Activated CD4-positive, alpha-beta memory T cell treated with anti-CD3 and anti-CD28 coated beads for 36 hours (primary cell): Measurements from ENCODE around the gene MCTP2. TPM values are rescaled to one million over a fixed set of nuclear protein-coding genes. Genes with fewer than 3 reads are reported as not detected.
A peak's percentile ranks its signal among the peaks of the same experiment; 100 is the strongest.
"Not testable (repeated sequence)": the region's sequence is repeated elsewhere in the genome, so short reads cannot be mapped to it uniquely, and the experiment has no call there.

Experiments
- CTCF ChIA-PET: fragments of 350-600 bp; sonication (Branson Sonifier 250); formaldehyde crosslinking; loops from one replicate; lab custom pipeline; 2021; ENCODE audit warnings: antibody characterized with exemption, inconsistent platforms; lab: Charles Lee
- POLR2A ChIA-PET: fragments of 350-600 bp; sonication (Branson Sonifier 250); formaldehyde crosslinking; loops from one replicate; lab custom pipeline; 2021; ENCODE audit warnings: antibody characterized with exemption; lab: Charles Lee
- DNase-seq: peaks from one replicate; pipeline ENCODE4 v3.0.0-alpha.2; 2020
- H3K27ac Mint-ChIP-seq: one replicate; pipeline ENCODE4 v1.8.0; 2021; ENCODE audit warnings: mixed read lengths
- H3K27me3 Mint-ChIP-seq: one replicate; pipeline ENCODE4 v1.8.0; 2021; ENCODE audit warnings: mixed read lengths
- H3K36me3 Mint-ChIP-seq: one replicate; pipeline ENCODE4 v1.8.0; 2021; ENCODE audit warnings: mixed read lengths
- H3K4me1 Mint-ChIP-seq: one replicate; pipeline ENCODE4 v1.8.0; 2021; ENCODE audit warnings: low read depth, mixed read lengths
- H3K4me3 Mint-ChIP-seq: one replicate; pipeline ENCODE4 v1.8.0; 2021; ENCODE audit warnings: mild to moderate bottlenecking, mixed read lengths
- H3K9me3 Mint-ChIP-seq: one replicate; pipeline ENCODE4 v1.8.0; 2021; ENCODE audit warnings: mixed read lengths
- intact Hi-C: fragments of 100-400 bp; cut with micrococcal nuclease; formaldehyde crosslinking; loops from one replicate; pipeline ENCODE4 v1.15.1; 2023
- total RNA-seq, 2 experiments: library from RNA; stranded (reverse); gene quantifications; one replicate each; pipeline ENCODE4 v1.2.3, GENCODE V29; 2021

MCTP2 gene
- total RNA-seq, 2 experiments from 2014 or later: 38.5 to 41.7 TPM

DNA sequence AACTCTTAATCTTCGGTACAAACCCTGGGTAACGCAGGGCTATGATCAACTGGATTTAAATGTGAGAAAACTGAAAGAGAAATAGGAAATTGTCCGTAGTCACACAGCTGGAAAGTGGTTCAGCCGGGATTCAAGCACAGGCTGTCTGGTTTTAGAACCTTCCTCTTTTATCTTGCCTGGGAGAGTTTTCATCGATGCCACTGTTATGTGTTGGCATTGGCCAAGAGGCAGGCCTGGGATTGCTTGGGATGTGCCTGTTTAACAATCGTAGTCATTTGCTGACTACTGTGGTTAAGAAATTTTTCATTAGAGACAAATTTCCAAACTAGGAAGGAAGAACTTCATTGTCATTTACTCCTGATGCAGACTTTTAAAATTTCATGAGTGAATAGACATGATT lies 4.3 kb downstream of the MCTP2 start:
- Mint-ChIP-seq H3K4me1 (peaks cover 72% of the 10 kb centered on the region), H3K27ac (no peak overlapping the region), H3K27me3 (no peaks in the 10 kb centered on the region), H3K36me3 (peaks cover 4% of the 10 kb centered on the region), H3K9me3 (no peaks in the 10 kb centered on the region), H3K4me3 (no peak overlapping the region)
- ChIA-PET POLR2A (no interaction called here), CTCF (no interaction called here)
- intact Hi-C loops: no loop called here
- DNase-seq: no peak

DNA sequence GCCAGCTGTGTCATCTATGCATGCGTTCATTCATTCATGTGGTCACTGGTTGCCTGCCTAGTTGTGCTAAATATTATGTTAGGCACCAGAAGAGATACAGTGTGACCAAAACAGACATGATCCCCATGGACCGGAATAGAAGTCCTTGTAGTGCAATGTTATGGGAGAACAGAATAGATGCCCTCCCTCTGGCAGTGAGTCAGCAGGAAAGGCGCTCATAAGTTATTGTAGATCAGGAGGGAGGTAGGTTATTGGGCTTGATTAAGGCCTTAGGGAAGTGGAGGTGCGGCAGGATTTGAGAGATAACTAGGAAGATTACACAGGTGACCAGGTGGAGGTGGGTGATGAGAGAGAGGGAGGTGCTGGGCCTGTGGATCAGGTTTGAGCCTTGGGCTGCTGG lies 5.2 kb downstream of the MCTP2 start:
- H3K4me3 Mint-ChIP-seq: no peak overlapping the region
- DNase-seq: no peak
- no peaks in the 10 kb centered on the region for H3K27me3 Mint-ChIP-seq
- no peaks in the 10 kb centered on the region for H3K9me3 Mint-ChIP-seq
- intact Hi-C loops: no loop called here
- no peak overlapping the region for H3K27ac Mint-ChIP-seq
- POLR2A ChIA-PET: no interaction called here
- H3K4me1 Mint-ChIP-seq: peaks cover 77% of the 10 kb centered on the region
- peaks cover 4% of the 10 kb centered on the region for H3K36me3 Mint-ChIP-seq
- CTCF ChIA-PET: no interaction called here

DNA sequence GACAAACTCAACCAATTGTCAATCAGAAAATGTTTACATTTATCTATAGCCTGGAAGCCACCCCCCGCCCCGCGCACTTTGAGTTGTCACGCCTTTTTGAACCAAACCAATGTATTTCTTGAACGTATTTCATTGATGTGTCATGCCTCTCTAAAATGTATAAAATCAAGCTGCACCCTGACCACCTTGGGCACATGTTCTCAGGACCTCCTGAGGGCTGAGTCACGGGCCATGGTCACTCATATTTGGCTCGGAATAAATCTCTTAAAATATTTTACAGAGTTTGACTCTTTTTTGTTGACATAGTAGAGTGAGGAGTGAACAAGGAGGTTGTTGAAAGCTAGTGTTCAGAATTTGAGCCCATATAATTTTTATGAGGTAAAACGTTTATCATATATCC lies 6.5 kb downstream of the MCTP2 start:
- peaks cover 72% of the 10 kb centered on the region for H3K4me1 Mint-ChIP-seq
- H3K4me3 Mint-ChIP-seq: no peak overlapping the region
- no peak for DNase-seq
- ChIA-PET CTCF (interaction anchor here (0.7 to 1.6 kb wide), 2 partner anchors 78 to 86 kb away, joined by 3 to 7 read pairs; no protein-coding TSS in a partner anchor), POLR2A (no interaction called here)
- intact Hi-C loops: no loop called here
- H3K27me3 Mint-ChIP-seq: no peaks in the 10 kb centered on the region
- H3K36me3 Mint-ChIP-seq: peaks cover 4% of the 10 kb centered on the region
- H3K27ac Mint-ChIP-seq: no peak overlapping the region
- no peaks in the 10 kb centered on the region for H3K9me3 Mint-ChIP-seq

DNA sequence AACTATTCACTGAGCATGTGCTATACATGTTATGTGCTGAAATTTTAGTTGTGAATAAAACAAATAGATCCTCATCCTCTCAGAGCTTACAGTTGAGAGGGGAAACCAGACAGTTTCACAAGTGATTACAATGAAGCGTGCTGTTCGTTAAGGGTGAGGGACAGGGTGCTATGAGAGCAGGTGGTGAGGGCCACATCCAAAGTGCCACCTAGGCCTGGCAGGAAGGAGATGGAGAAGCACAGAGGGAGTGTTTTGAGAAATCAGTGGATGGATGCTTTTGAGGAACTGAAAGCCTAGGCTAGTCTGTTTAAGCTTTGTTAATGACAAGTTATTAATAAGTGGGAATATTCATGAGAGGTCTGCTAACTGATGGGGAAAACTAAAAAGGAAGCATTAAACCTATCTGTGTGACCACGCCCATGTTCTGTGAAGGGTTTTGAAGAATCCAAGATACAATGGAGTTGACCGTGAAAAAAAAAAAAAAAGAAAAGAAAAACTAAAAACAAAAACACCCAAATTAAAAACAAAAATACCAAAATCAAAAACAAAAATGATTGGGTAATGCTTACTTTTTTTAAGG lies 7.3 kb downstream of the MCTP2 start:
- Mint-ChIP-seq H3K27me3 (no peaks in the 10 kb centered on the region), H3K9me3 (no peaks in the 10 kb centered on the region), H3K4me1 (peaks cover 67% of the 10 kb centered on the region), H3K4me3 (no peak overlapping the region), H3K27ac (peak overlapping the region; percentile 12), H3K36me3 (peaks cover 4% of the 10 kb centered on the region)
- no peak for DNase-seq
- POLR2A ChIA-PET: no interaction called here
- CTCF ChIA-PET: interaction anchor here (1.6 kb wide), 1 partner anchor 85 kb away, joined by 7 read pairs; no protein-coding TSS in a partner anchor
- intact Hi-C loops: no loop called here

DNA sequence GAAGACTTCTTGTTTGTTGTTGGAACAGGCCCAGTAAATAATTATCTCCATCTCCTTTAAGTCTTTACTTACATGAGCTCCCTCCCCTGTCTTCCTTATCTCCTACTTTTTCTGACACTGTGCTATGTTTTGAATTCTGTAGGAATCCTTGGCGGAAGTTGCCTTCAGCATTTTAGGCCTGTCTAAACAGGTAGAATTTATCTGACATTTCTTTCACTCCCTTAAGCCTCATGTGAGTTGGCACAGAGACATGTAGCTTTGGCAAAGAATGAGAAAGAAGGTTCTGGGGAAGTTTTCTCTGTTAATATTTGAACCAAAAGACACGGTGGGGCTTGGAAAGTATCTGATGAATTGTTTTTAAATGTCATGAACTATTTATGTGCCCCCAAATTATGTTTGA lies 8.1 kb downstream of the MCTP2 start:
- no peak overlapping the region for H3K27ac Mint-ChIP-seq
- ChIA-PET POLR2A (no interaction called here), CTCF (interaction anchor here (0.8 kb wide), 1 partner anchor 75 kb away, joined by 3 read pairs; no protein-coding TSS in a partner anchor)
- H3K4me1 Mint-ChIP-seq: peaks cover 58% of the 10 kb centered on the region
- no peak for DNase-seq
- intact Hi-C loops: no loop called here
- no peaks in the 10 kb centered on the region for H3K9me3 Mint-ChIP-seq
- no peak overlapping the region for H3K4me3 Mint-ChIP-seq
- H3K36me3 Mint-ChIP-seq: peaks cover 4% of the 10 kb centered on the region
- no peaks in the 10 kb centered on the region for H3K27me3 Mint-ChIP-seq

DNA sequence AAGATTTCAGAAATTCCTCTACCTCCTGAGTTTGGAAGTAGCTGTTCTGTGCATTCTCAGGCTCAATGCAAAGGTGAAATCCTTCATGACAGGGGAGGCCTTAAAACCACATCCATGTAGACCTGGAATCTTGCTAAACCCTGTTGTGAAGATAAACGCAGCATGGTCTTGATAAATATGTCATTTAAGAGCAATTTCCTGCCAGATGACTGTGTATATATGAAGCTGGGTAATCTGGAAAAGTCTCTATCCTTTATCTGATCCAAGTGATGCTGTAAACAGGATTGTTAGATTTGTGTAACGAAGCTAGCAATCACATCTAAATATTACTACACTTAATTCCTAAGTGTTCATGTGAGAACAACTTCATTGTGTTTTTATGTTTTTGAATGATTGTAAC lies 9.1 kb downstream of the MCTP2 start:
- H3K9me3 Mint-ChIP-seq: no peaks in the 10 kb centered on the region
- no peak overlapping the region for H3K27ac Mint-ChIP-seq
- H3K27me3 Mint-ChIP-seq: no peaks in the 10 kb centered on the region
- ChIA-PET POLR2A (no interaction called here), CTCF (interaction anchor here (0.6 to 1.1 kb wide), 3 partner anchors 10 to 83 kb away, joined by 3 to 4 read pairs (median 3); no protein-coding TSS in a partner anchor)
- H3K4me3 Mint-ChIP-seq: no peak overlapping the region
- peaks cover 4% of the 10 kb centered on the region for H3K36me3 Mint-ChIP-seq
- DNase-seq: no peak
- H3K4me1 Mint-ChIP-seq: peaks cover 50% of the 10 kb centered on the region
- intact Hi-C loops: no loop called here

DNA sequence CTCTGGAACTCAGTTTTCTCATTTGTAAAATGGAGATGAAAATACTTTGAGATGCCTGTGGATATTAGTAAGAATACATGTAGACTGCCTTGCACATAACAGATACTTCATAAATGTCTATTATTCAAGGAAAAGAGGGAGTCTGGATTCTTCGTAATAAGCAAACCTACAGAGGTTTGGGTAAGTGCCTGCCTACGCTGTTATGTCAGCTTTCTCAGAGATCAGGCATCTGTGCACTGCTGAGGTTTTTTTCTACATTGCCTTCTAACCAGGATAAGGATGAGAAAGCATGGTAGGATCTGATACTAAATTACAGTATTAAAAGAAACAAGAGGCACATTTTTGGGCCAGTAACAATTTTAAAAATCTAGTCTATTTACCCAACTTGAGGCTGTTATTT lies 10.9 kb downstream of the MCTP2 start:
- H3K9me3 Mint-ChIP-seq: no peaks in the 10 kb centered on the region
- peaks cover 5% of the 10 kb centered on the region for H3K36me3 Mint-ChIP-seq
- H3K27ac Mint-ChIP-seq: no peak overlapping the region
- ChIA-PET POLR2A (no interaction called here), CTCF (interaction anchor here (1.2 kb wide), 1 partner anchor 82 kb away, joined by 3 read pairs; no protein-coding TSS in a partner anchor)
- no peaks in the 10 kb centered on the region for H3K27me3 Mint-ChIP-seq
- peaks cover 34% of the 10 kb centered on the region for H3K4me1 Mint-ChIP-seq
- H3K4me3 Mint-ChIP-seq: no peak overlapping the region
- intact Hi-C loops: no loop called here
- DNase-seq: no peak

DNA sequence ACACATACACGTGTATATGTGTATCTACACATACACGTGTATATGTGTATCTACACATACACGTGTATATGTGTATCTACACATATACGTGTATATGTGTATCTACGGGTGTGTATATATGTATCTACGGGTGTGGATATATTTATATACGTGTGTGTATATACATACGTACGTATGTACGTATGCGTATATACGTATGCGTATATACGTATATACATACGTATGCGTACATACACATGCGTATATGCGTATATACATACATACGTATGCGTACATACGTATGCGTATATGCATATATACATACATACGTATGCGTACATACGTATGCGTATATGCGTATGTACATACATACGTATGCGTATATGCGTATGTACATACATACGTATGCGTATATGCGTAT lies 11.6 kb downstream of the MCTP2 start:
- POLR2A ChIA-PET, intact Hi-C loops, H3K9me3 Mint-ChIP-seq, DNase-seq, CTCF ChIA-PET, H3K36me3 Mint-ChIP-seq, H3K4me3 Mint-ChIP-seq, H3K27me3 Mint-ChIP-seq, H3K27ac Mint-ChIP-seq: not testable (repeated sequence)
- peaks cover 27% of the 10 kb centered on the region for H3K4me1 Mint-ChIP-seq

DNA sequence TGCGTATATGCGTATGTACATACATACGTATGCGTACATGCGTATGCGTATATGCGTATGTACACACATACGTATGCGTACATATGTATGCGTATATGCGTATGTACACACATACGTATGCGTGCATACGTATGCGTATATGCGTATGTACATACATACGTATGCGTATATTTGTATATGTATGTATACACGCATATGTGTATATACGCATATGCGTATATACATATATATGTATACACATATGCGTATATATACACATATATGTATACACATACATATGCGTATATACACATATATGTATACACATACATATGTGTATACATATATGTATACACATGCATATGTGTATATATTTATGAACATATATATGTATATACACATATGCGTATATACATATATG lies 12.1 kb downstream of the MCTP2 start:
- ChIA-PET CTCF (no interaction called here), POLR2A (no interaction called here)
- Mint-ChIP-seq H3K36me3 (peaks cover 5% of the 10 kb centered on the region), H3K9me3 (no peaks in the 10 kb centered on the region), H3K4me3 (no peak overlapping the region), H3K4me1 (peaks cover 26% of the 10 kb centered on the region), H3K27me3 (no peaks in the 10 kb centered on the region), H3K27ac (no peak overlapping the region)
- DNase-seq: no peak
- intact Hi-C loops: no loop called here

DNA sequence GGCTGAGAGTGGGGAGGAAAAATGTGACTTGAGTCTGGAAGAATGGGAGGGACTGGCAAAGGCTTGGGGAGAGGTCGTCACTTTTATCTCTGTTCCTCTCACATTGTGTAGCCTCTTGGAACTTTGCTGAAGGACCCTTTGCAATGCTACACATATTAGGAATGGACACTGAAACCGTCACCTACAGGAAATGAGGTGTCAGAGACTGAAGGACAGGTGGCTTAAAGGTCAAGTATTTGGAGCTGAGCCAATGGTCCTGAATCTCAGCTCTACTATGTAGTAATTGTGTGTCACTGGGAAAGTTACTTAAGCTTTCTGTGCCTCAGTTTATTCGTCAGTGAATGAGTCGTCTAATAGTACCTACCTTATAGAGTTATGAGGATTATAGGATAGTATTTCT lies 14.7 kb downstream of the MCTP2 start:
- DNase-seq: no peak

DNA sequence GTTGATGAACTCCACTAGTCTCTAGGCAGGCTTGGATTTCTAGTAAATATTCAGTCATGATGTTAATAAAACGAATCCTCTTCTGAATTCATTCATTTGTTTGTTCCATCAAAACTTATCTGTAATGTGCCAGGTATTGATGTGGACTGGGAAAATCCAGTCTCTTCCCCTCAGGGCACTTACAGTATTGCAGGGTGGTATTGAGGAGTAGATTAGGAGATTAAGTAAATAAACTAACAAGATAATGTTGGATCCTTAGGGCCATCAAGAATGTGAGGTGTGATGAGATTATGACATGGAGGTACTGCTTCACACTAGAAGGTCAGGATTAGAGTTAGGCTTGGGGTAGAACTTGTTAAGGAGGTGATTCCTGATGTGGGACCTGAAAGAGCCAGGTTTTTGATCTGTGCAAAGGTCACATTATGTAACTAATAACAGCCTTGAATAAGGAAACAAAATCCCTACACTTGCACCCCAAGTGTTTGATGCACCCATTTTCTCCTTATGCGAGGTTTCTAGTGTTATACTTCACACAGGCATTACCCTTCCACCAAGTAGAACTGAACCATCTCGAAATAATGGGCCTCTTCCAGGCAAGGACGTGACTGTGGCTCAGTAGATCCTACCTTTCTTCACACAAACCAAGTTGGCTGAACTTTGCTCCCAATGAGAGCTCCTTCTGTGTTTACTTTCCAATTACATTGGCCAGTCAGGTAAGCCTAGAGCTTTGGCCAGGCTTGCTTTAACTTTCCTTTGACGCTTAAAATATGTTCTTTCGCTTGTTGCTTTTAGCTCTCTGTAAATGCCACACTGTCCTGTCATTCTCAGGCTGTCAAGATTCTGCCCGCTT lies 16.7 kb downstream of the MCTP2 start:
- Mint-ChIP-seq H3K4me1 (peaks cover 15% of the 10 kb centered on the region), H3K4me3 (no peak overlapping the region), H3K27me3 (no peaks in the 10 kb centered on the region), H3K27ac (no peak overlapping the region), H3K9me3 (no peaks in the 10 kb centered on the region), H3K36me3 (peaks cover 9% of the 10 kb centered on the region)
- ChIA-PET POLR2A (no interaction called here), CTCF (interaction anchor here (1.0 to 1.3 kb wide), 3 partner anchors 75 to 84 kb away, joined by 3 to 4 read pairs (median 3); no protein-coding TSS in a partner anchor)
- no peak for DNase-seq
- intact Hi-C loops: no loop called here

More for the DNA sequence above, 14.7 kb downstream of the MCTP2 start:
- no peak overlapping the region for H3K4me3 Mint-ChIP-seq
- intact Hi-C loops: no loop called here
- H3K9me3 Mint-ChIP-seq: no peaks in the 10 kb centered on the region
- no peaks in the 10 kb centered on the region for H3K27me3 Mint-ChIP-seq
- ChIA-PET POLR2A (no interaction called here), CTCF (no interaction called here)
- peaks cover 2% of the 10 kb centered on the region for H3K36me3 Mint-ChIP-seq
- no peak overlapping the region for H3K27ac Mint-ChIP-seq
- H3K4me1 Mint-ChIP-seq: peaks cover 8% of the 10 kb centered on the region

DNA sequence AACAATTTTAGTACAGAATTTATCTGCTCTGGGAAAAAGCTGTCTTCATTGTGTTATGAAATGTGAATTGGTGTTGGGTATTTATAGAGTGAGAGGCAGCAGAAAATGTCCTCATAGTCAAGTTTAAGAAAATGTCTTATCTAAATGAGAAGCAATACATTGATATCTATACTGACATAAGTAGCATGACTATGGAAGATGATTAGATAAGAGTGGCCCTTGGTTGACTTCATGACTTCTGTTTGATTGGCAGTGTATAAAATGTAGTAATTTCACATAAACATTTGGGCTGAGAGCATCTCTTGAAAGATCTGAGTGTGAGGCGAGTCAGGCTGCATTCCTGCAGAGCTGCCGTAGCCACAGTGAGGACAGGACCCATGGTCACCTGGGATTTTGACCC lies 19.4 kb downstream of the MCTP2 start:
- no peak overlapping the region for H3K27ac Mint-ChIP-seq
- CTCF ChIA-PET: no interaction called here
- no peak overlapping the region for H3K4me3 Mint-ChIP-seq
- no peaks in the 10 kb centered on the region for H3K9me3 Mint-ChIP-seq
- no peak for DNase-seq
- H3K27me3 Mint-ChIP-seq: no peaks in the 10 kb centered on the region
- peaks cover 28% of the 10 kb centered on the region for H3K4me1 Mint-ChIP-seq
- intact Hi-C loops: no loop called here
- peaks cover 16% of the 10 kb centered on the region for H3K36me3 Mint-ChIP-seq
- POLR2A ChIA-PET: no interaction called here
